Pons (tissue), 1 donor: ENCODE results near the gene ORM2.

Source experiments
- DNase-seq: peaks from one replicate; pipeline ENCODE4 v3.0.0-alpha.2; 2016; ENCODE audit warnings: low spot score

Gene ORM2

DNA sequence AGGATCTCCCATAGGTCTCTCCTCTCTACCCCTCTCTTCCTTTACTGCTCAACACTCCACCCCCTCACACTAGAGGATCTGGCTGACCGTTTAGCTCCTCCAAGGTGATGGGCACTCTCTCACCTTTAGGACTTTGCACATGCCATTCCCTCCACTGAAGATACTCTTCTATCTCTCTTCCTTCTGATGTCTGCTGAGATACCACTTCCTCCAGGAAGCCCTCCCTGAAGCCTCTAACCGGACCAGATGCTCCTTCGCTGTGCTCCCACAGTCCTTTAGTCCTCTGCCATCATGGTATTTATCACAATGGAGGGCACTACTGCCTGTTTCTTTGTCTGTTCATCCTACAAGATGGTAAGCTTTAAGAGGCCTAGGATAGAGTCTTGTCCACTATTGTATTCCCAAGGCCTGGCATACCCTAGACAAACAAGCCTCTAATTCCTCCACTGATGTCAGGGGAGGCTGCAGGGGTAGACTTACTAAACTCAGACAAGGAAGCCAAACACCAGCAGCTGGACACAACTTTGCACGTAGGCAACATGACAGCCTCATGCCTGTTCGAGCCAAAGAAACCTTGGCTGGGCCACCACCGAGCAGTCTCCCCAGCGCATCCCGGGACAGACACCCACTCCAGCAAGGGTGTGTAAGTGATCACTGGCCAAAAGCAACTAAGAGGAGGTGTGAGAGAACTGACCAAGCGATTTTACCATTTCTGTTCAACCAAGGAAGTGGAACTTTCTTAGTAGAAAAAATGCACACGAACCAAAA is 20.2 kb downstream of the ORM2 start:
- no peak for DNase-seq

DNA sequence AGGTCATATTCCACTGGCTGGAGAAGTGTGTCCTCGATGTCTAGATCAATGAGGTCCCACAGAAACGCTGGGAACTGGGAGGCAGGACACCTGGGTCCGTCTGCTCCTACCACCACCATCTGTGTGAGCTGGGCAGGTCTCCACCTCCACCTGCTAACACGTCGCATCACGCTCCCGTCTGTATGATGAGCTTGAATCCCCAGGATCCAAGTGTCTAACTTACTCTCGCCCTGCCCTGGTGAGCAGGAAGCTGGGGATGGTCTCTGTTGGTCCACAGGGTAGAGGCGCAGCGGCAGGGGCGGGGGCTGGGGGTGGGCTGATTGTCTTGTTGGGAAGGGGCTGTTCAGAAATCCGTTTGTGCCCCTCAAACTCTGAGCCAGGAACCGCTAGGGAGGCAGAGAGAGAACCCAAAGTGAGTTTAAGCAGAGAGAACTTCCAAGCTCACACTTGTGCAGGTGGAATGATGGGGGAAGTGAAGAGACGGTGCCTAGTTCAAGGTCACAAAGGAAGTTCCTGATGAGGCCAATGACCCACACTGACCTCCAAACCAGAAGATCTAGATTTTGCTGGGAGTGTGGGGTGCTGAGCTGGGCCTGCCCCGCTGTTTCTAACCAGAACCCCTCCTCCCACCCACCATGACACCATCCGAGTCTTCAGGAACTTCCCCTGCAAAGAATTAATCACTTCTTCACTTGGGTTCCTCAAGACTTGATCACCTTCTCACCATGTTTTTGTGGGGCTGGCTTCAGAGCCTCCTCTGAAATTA is 21.1 kb downstream of the ORM2 start:
- DNase-seq: no peak

DNA sequence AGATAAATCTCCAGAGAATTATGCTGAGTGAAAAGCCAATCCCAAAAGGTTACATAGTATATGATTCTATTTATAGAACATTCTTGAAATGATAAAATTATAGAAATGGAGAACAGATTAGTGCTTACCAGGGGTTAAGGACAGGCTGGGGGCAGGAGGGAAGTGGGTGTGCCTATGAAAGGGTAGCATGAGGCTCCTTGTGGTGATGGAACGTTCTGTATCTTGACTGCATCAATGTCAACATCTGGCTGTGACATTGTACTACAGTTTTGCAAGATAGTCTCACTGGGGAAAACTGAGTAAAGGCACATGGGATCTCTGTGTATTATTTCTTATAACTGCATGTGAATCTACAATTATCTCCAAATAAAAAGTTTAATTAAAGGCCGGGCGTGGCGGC is 22.3 kb downstream of the ORM2 start:
- DNase-seq: no peak

DNA sequence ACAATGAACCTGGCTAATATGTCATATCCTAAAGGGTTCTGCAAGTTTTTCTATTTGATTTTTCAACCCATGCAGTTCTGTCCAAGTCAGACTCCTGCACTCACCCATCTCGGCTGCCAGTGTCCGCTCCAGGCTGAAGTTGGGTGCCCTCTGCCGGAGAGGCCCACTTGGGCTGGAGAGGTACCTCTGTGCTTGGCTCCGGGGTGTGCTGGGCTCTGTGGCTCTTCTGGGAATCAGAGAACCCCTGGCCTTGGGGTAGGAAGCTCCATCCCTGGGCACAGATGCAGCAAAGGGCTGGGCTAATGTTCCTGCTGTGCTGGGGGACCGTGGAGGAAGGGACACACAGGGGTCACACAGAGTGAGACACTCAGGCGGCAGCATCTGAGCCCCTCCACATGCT is 26.2 kb downstream of the ORM2 start:
- no peak for DNase-seq

DNA sequence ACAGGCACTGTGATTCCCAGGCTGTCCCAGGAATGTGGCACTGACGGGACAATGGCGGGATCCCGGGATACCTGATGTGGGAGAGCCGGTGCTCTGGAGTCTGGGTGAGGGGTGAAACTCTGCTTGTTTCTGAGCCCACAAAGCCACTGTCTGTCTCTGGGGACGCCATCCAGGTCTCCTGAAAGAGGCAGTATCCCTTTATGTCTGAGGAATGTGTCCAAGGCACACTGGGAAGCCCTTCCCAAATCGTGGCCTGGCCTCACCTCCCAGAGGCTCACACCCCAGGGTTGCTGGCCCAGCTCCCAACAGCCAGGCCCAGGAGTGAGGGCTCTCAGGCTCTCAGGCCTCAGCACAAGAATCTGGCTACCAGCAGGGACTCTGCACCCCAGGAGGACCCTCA is 27.1 kb downstream of the ORM2 start:
- DNase-seq: no peak

DNA sequence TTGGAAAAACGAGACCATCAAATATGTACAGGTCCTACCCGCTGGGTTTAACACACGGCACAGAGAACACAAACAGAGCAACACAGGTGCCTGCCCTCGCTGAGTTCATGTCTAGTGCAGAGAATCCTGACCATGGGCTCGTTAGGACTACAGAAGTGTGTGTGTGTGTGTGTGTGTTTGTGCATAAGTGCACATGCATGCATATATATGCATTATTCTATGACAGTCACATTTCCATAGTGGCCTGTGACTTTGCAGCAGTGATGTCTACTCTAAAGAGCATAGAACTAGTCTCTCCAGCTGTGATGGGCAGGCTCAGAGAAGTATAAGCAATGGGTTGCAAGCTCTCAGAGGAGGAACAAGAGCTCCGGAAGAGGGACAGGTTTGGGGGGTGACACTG is 27.7 kb downstream of the ORM2 start:
- DNase-seq: no peak

DNA sequence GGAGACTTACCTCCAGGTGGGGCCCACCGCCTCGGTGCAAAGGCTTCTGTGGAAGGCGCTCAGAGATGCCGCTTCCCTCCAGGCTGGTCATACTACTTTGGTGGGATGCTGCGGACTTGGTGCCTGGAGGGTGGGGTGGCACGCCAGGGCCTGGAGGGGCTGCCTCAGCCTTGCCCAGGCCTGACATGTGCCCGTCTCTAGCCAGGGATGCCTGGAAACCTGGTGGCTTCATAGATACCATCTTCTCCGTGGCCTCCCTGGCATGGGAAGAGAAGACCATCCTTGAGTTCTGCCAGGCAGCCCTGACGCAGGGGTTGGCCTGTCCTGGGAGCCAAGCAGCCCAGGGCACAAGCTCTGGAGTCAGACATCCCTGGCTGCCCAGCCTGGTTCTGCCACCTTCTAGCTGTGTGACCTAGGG is 28.3 kb downstream of the ORM2 start:
- DNase-seq: no peak

DNA sequence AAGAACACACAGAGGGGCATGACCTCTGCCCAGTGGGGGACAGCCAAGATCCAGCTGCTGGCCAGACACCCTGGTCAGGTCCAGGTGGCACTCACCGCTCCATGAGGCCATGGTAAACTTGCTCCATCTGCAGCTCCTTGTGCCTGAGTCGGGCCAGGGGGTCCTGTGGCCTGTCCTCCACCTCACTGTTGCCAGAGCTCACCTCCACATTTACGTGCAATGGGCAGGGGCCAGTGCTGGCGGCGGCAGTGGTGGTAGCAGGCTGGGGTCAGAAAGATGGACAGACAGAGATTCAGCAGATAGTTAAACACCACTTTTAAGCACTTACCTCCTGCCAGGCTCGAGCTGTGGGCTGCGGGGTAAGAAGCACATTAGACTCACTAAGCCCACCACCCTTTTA is 30.1 kb downstream of the ORM2 start:
- DNase-seq: no peak

DNA sequence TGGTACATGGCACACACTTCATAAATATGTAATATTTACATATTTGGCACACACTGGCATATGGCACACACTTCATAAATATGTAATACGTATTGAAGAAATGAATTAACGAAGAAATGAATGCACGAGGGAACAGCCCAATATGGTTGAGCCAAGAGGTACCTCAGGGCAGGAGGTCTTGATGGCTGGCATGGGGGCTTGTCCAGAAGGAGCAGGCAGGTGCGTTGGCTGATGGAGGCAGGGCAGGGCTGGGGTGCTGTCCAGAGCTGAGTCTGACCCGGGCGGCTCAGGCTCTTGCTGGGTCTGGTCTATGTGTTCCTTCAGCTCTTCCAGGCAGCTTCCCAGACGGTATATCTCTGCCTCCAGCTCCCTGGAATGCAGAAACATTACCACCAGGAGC is 31.9 kb downstream of the ORM2 start:
- no peak for DNase-seq

DNA sequence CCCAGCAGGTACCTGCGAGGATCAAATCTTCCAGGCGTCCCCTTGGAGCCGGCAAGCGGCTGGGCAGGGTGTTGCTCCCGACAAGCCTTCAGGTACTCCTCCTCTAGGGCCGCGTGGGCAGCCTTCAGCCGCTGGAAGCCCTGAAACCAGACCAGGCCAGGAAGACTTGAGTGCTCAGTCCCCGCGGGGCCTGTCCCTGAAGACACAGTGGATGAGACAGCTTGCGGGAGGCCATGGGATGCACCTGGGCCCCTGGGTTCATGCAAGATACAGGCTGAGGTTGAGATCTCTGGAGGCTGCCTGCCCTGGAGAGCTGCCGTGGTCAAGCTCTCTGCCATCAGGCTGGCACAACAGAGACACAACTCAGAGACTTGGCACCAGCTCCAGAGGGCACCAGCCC is 32.7 kb downstream of the ORM2 start:
- DNase-seq: no peak

DNA sequence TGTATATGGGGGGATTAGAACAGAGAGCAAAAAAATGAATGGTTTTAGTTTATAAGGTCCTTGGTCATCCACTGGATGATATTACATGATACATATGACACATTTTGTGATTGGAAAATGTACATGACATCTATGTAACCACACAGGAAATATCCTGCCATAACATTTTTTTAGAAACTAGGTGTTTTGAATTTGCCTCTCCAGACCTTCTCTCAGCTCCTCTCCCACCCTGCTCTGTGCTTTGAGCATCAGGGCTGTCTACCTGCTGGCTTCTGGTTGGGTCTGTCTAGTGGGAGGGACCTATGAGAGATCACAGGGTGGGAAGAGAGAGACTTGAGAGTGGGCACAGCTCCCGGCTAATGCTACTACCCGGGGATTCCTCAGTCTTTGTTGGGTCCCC is 33.8 kb downstream of the ORM2 start:
- DNase-seq: no peak

DNA sequence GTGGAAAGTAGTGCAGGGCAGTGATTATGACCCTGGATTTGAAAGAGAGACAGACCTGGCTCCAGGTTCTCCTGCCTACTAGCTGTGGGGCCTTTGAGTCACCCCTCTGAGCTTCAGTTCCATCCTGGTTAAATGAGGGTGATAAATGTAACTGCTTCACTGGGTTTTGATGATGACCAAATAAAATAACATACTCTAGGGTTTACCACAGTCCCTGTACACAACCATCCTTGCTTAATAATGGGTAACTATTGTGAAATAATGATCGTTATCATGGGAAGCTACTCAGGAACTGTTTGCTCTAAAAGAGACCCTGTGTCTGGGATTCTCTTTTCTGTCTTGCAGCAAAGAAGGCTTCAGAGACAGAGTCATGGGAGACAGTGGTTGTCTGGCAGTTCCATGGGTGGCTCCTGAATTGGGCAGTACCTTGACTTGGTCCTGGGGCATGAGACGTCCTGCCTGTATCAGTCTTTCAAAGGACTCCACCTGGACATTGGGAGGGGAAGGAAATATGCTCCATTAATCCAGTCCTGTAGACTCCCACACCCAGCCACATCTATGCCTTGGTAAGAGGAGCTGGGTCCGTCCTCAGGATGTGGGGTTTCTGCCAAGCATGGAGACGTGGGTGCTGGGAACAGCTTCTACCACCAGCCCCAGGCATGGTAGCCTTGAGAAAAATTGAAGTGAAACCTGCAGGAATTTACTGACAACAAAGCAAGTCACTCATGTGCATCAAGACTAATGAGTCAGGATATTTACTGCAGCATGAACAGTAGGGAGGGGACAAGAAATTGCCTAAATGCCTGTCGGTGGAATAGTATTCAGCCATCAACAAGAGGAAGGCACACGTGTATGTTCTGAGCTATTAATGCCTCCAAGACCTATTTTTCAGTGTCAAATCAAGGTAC is 34.7 kb downstream of the ORM2 start:
- DNase-seq: no peak

DNA sequence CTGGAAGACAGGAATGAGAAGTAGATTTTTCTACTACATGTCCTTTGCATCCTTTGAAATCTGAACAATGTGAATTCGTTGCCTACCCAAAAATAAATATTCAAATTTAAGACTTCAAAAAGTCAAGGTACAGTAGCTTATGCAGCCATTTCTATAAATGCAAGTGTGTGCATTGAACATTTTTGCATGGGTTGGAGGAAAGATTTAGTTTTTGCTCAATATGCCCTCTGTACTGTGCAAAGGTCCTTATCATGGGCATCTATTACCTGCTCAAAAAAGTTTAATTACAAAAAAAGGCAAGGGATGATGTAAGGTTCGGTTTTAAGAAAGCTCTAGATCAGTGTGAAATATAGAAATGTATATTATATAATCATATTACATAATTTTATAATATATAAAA is 35.5 kb downstream of the ORM2 start:
- DNase-seq: no peak

DNA sequence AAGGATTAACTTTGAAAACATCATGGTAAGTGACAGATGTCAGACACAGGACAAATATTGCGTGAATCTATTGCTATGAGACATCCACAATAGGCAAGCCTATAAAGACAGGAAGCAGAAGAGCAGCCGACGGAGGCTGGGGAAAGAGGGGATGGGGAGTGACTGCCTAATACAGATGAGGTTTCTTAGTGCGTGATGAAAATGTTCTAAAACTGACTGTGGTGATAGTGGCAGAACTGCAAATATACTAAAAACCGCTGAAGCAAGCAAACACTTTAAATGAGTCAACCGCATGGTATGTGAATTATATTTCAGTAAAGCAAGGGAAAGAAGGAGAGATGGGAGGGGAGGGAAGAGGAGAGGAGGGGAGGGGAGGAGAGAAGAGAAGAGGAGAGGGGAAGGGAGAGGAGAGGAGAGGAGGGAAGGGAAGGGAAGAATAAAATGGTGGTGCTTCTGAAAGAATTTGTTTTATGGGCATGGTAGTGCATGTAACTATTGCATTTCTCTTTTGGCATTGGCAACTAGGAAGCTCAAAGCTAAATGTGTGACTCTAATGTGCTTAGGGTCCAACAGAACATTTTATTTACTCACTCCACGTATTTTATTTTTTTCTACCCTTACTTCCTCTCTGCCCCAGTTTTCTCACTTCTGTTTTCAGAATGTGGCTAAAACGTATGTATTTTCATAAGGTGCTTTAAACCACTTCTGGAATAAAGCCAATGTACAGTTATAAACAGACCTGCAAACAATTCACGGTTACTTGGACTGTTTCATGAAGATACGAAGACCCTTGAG is 36.9 kb downstream of the ORM2 start:
- DNase-seq: no peak

DNA sequence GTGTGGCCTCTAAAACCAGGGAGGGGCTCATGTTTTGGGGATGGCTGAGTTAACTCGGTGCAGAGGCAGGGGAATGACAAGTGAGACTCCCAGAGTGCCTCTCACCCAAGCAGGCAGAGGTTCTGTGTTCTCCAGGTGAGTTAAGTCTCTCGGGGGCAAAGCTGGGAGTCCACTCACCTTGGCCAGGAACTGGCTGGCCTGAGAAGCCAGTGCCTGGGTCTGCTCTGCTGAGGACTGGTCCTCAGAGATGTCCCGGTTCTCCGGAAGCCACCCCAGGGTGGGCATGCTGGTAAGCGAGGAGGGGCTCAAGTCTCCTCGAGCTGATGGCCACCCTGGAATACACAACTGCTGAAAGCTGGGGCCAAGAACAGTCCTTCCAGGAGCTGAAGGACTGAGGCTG is 37.7 kb downstream of the ORM2 start:
- no peak for DNase-seq

DNA sequence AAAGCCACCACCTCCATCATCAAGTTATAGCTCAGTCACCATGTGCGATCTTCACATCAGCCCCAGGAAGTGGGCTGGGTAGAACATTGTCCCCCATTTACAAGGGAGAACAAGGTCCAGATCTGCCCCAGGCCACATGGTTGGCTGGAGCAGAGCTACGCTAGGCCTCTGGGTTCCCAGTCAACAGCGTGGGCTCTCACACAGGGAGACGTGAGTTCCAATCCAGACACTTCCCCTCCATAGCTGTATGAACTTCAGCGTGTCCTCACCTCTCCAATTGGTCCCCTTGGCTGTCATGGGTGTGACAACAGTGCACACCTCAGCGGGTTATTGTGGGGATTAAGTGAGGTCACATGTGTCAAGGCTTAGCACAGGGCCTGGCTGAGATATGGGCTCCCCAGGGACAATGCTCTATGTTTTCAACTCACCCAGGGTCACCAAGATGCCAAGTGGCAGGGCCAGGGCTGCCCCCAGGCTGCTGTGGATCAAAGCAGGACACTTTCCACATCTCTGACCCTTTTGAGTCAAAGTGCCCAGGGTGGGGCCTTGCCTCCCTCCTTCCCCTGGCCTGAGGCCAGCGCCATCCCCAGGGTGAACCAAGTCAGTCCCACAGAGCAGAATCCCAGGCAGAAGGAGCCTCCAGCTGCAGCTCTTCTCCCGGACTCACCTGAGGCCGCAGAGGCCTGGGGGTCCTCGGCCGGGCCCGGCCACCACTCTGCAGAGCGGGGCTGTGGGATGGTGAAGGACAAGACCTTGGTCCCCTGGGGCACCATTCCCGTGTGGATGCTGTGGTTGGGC is 38.3 kb downstream of the ORM2 start:
- DNase-seq: no peak

DNA sequence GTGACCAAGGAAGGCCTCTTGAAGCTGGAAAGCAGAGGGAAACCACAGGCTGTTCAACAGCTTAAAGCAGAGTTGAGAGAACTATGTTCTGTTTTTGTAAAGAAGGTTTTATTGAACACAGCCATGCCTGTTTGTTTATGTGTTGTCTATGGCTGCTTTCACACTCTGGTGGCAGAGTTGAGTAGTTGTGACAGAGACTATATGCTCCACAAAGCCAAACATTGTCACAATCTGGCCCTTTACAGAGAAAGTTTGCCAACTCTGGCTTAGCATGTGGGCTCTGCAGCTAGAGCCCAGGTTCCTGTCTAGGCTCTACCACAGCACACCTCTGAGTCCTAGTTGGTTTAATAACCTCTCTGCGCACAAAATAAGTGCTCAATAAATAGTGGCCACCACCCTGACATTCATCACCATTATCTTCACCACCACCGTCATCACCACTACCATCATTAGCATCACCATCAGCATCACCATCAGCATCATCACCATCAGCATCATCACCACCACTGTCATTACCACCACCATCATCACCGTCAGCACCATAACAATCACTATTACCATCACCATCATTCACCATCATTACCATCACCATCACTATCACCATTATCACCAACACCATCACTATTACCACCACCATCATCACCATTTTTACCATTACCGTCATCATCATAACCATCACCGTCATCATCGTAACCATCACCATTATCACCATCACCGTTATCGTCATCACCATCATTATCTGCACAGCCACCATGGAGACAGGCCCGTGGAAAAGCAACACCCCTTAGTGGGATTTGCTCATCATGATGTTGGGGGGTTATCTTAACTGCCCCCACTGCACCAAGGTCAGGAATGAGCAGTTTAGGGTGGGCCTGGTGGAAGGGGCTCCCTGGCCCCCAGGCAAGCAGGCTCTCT is 39.8 kb downstream of the ORM2 start:
- no peak for DNase-seq

DNA sequence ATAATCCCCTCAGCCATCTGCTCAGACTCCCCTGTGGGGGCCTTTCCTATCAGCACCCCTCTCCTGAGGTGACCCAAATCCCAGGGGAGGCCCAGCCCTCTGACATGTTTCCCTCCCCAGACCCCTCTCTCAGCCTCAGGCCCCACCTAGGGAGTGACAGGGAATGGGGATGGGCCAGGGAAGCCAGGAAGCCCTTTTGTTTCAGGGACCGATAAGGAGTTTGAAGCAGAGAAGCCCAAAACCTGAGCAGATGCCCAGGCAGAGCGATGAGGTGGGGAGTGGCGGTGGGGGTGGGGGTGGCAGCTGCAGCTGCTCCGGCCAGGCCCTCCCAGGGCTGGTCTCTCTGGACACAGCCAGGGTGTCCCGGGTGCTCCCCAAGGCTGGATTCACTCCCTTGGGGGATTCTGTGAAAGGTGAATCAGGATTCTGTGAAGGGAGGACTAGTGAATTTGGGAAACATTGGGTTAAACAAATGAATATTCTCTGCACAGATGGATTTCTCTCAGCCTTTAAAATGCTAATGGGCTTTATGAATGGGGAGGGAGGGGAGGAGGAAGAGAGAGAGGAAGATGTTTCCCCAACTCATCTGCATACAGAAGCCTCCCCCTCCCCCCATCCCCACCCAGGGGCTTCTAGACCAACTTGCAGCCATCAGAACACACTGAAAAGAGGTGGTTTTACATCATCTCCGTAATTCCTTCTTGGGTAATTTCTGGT is 40.7 kb downstream of the ORM2 start:
- DNase-seq: no peak

DNA sequence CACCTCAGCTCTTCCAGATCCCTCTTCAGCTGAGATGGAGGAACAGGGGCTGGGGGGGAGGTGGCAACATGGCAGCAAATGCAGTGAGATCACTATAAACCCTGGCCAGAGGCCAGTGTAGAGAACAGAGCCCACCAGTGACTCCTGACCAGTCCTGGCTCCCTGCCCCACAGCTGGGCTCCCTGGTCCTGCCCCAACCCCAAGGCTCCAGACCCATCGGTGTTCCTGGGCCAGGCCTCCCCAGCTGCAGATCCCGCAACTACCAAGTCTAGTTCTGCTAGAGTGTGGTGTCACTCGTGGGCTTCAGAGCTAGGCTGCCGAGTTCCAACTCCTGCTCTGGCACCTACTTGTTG is 41.3 kb downstream of the ORM2 start:
- DNase-seq: peak; percentile 75
